ENCODE measurements around the gene STARD3.

DNA sequence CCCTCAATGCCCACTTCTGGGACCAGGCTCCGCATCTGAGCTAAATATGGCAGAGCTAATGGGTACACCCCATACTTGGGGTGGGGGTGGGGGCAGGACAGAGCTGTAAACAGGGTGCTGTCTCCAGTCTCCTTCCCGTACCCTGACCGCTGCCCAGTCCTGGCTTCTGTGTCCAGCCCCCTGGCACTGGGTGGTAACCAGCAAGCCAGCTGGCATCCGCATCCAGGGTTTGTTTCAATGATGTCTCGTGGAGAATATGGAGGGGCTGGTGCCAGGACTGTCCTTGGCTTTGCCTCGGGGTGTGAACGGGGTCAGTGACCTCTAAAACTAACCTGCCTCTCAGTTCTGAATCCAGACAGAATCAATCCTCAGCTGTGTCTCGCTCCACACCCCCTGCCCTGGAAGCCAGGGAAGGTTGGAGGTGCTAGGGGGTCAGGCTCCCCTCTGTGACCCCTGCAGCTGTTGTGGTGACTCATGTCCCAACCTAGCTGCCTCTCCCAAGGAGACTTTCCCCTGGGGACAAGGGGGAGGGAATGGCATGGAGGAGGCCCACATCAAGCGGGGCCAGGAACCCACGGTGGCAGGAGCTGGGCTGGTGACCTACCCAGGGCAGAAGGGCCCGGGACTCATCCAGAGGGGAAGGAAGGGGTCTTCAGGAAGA lies 29.8 kb downstream of the STARD3 start:
- TF ChIP-seq POLR2AphosphoS5 (IDR thresholded peaks at IDR 0.05; ENCODE audit: low read depth, low read length): no peak
- TF ChIP-seq POLR2A (IDR thresholded peaks at IDR 0.05; ENCODE audit: low read depth, low read length): no peak
- TF ChIP-seq TAF1 (IDR thresholded peaks at IDR 0.05; ENCODE audit: borderline replicate concordance, low read depth, low read length): no peak

All from GM12892 (cell line).